LHCN-M2 (cell line): ENCODE measurements around the gene STK38L. TPM values are rescaled to one million over a fixed set of nuclear protein-coding genes. Genes with fewer than 3 reads are reported as not detected.

Source experiments
- DNase-seq: peaks from one replicate; pipeline ENCODE4 v3.0.0-alpha.2; 2012; ENCODE audit warnings: low read depth
- total RNA-seq: library from RNA; depleted of rRNA; stranded (reverse); fragments of >200 nt; gene quantifications from 2 replicates; pipeline ENCODE4 v1.2.3, GENCODE V29; 2014

Gene STK38L
- total RNA-seq, 1 experiment from 2014 or later: 9.1 TPM

DNA sequence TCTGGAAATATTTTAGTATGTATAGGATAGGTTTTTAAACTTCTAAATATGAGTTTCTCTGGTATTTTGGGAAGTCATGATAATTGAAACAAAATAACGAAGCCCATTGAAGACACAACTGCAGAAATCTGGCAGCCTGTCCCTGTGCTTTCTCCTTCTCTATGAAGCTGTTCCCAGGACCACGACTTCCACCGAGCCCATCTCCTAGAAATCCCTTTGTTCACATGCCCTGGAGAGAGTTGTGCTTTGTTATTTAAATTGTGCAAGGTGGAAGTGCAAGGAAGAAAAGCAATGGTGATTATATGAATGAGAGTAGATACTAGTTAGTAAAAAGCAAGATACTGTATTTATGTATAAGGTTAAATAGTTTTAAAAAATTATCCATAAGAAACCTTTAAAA lies 32.2 kb downstream of the STK38L start:
- DNase-seq: no peak

GRCh38 chr12:27277846-27278260 lies 33.8 kb downstream of the STK38L start:
- DNase-seq: peak; percentile 69

GRCh38 chr12:27279826-27280225 lies 35.7 kb downstream of the STK38L start:
- DNase-seq: no peak

DNA sequence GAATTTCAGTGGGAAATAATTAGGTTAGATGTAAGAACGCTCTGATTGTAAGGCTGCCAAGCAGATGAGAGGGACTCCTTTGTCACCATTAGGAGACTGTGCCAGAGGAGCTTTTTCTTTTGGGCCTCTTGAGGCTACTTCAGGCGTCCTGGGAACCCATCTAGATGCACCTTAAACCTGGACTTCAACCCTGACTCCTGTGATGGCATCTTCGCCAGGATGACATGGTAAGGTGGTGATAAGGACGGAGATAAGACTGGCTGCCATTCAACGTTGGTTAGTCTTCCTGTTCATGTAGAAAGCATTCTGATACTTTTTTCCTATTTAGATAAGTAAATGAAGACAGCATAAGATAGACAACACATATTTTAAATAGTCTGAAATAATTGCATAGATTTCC lies 36.3 kb downstream of the STK38L start:
- DNase-seq: no peak

GRCh38 chr12:27282754-27283153 lies 38.7 kb downstream of the STK38L start:
- DNase-seq: no peak

GRCh38 chr12:27284021-27284420 lies 39.9 kb downstream of the STK38L start:
- no peak for DNase-seq

DNA sequence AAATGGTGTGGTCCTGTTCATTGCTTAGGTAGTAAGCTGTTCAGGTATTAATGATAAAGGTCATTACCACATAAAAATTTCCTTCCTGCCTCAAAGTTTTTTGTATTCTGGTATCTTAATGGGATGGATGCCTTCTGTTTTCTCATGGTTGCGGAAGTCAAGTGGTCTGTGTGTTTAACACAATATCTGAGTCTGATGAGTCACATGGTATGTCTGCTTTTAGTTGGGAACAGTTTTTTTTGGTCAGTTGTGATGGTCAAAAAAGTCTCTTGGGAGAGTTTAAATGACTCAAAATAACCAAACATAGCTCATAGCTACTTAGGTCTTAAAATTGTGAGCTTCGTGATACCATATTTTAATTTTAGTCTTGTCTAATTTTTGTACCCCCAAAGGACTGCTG lies 40.7 kb downstream of the STK38L start:
- DNase-seq: peak; percentile 93

DNA sequence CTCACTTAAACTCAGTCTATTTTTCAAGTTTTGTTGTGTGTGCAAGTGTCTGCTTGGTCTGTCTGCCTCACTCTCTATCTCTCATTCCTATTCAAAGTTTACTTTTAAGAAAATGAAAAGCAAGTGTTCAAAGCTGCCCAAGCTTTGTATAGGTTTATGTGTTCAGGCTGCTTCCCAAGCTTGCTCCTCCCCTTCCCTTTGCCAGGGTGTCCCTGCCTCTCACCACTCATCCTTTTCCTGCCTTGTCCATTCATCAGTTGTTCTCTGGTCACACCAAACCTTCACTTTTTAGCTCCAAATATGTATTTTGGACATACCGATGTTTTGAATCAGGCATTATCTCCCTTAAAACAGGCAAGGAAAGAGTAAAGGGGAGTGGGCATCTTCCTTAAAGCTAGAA lies 41.3 kb downstream of the STK38L start:
- peak; percentile 36 for DNase-seq

DNA sequence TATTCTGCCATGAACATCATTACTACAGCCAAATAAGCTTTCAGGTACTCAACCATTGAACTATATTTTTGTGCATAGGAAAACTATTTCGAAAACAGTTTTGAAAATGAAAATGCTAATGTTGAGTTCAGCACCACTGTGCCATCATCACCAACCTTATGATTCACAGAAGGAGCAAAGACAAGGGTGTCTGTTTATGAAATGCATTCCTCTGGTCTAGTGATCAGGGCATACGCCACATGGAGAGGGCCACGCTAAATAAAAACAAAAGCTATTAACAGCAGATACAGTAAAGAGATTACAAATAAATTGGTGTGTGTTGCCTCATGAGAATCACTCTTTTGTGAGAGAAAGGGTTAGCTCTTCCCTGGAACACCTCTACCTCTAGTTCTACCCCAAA lies 45.3 kb downstream of the STK38L start:
- DNase-seq: no peak

DNA sequence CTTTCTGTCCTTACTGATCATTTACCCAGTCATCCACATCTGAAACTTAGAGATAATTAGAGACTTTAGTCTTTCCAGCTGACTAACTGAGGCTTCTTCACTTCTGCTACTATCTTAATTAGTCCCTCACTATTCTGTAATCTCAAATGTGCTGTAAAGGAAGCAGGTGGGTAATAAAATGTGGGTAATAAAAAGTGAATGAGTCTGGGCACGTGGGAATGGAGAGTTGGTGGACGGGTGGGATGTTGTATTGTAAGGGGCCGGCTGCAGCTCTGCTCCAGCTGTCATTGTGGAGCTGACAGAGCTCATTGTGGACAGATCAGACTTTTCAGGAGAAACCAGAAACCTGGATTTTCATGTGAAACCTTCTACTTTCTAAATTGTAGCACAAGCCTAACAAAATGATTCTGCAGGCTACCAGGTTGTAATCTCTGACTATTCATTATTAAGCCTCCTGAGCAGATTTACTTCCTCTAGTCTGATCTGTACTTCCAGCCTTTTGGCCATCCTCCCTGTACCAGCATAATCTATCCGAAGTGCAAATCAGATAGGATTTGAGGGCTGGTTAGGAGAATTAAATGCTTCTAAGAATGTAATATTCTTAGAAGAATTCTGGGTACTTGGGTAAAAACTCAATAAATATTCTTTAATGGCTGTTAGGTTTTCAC lies 46.5 kb downstream of the STK38L start:
- DNase-seq: no peak

GRCh38 chr12:27291862-27292261 lies 47.8 kb downstream of the STK38L start:
- no peak for DNase-seq

DNA sequence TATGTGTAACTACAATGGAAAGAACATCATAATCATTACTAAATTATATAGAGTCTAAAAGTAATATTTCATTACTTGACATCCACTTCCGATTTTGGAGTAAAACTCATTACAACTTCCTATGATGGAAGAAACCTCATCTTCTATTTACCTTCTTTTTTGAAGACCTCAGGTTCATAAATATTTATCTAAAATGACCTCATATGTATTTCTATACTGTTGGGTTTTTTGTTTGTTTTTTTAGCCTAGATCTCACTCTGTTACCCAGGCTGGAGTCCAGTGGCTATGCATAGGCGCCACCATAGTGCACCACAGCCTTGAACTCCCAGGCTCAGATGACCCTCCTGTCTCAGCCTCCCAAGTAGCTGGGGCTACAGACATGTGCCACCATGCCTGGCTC lies 48.6 kb downstream of the STK38L start:
- no peak for DNase-seq

DNA sequence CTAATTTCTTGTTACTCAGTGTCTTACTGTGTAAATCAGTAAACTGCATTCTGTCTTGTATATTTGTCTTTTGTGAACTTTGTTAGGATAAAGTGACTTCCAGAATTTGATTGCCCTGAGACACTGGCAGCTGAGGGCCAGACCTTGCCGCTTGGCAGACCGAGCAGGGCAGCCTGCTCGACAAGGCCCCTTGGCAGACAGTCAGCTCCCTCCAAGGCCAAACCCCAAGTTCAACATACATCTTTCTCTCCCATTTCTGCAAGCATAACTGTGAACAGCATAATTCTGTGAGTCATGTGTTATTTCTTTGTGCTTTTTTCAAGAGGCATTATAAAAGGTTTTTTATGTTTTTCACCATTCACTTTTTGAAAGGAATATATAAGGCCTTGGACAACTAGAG lies 49.4 kb downstream of the STK38L start:
- no peak for DNase-seq

DNA sequence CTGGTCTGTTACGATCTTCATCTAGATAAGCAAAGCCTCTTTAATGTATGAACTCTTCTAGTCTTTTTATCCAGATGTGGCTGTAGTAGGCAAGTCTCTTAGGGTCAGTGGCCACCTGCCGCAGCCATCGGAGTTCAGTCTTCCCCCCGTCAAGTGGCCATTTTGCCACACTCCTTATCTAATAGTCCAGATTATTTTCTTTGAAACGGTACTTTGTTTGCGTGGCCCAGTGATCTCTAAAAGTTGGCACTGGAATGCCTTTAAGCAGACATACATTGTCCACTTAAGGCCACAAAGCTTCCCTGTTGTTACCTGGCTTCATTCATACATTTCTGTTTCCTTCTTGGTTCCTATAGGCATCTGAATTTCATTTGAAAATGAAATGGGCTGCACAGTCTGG lies 52.6 kb downstream of the STK38L start:
- DNase-seq: no peak

DNA sequence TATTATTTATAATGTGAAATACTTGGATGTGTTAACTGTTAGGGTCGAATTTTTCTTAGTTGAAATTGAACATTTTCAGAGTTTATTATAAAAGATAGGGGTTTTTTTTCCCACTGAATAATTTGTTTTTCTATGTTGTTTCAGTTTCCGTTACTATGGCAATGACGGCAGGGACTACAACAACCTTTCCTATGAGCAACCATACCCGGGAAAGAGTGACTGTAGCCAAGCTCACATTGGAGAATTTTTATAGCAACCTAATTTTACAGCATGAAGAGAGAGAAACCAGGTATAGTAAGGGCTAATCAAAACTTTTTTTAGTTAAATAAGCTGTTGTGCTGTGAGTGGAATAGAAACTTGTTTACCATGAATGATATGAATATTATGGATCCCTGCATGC lies 53.5 kb downstream of the STK38L start:
- DNase-seq: no peak

- DNase-seq: no peak
Measured at GRCh38 chr12:27299102-27299501, 55.0 kb downstream of the STK38L start.

DNA sequence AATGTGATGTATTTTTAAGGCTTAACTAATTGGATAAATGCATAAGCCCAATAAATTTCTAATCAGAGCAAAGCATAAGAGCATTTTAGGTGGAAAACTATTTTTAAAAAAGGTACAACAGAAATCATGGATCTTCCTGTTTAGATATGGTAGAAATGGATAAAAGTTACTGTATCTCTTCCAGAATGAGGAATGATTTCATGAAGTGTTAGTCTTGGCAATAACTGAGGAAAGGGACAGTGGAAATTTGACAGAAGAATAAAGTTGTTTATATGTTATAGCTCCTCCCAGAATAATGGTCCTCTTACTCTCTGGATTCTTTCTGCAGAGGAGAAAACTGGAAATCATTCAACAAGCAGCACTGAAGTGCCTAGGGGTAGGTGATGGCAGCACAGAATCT lies 56.1 kb downstream of the STK38L start:
- DNase-seq: no peak

DNA sequence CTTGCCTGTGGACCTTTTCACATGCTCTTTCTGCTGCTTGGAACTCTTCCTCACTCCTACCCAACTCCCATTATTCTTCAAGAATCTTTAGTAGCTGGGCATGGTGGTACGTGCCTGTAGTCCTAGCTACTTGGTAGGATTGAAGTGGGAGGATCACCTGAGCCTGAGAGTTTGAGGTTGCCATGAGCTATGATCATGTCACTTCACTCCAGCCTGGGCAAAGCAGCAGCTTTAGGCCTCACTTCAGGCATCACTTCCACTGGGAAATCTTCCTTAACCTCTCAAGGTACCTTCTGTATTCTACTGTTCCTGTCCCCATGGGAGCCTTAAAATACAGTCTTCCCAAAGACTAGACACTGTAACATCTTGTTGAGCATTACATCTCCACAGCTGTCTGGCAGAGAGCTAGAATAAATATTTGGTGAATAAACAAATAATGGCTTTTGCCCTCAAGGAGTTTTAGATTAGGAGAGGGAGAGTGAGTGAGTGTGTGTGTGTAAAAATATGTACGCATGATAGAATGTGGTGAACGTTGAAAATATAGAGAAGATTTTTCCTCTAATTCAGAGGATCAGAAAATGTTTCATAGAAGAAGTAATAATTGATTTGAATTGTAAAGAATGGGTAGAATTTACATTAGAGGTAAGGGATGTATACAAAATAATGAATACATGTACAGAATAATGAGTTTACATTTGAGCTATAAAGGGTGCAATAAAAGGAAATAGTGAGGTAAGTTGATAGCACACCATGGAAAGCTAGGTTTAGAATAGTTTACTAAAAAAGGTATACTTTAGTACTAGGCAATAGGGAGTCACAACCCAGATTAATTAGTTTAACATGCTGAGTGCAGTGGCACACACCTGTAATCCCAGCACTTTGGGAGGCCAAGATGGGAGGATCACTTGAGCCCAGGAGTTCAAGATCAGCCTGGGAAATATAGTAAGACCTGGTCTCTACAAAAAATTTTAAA lies 59.3 kb downstream of the STK38L start:
- no peak for DNase-seq

DNA sequence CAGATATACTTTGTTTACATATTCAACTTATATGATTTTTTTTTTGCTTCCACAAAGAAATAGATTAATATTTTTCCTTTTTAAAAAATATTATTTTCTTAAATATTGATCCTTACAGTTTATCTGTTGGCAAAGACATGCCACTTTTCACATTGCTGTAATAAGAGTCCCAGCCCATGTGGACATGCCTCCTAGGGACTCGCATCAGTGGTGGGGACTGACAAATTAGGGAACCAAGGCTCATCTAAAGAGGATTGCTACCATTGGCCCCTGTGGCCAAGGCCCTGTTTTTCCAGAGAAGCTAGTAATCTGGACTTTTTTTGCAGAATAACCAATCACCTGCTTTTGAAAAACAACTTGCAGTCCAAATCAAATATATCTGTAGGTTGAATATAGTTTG lies 60.8 kb downstream of the STK38L start:
- DNase-seq: no peak

DNA sequence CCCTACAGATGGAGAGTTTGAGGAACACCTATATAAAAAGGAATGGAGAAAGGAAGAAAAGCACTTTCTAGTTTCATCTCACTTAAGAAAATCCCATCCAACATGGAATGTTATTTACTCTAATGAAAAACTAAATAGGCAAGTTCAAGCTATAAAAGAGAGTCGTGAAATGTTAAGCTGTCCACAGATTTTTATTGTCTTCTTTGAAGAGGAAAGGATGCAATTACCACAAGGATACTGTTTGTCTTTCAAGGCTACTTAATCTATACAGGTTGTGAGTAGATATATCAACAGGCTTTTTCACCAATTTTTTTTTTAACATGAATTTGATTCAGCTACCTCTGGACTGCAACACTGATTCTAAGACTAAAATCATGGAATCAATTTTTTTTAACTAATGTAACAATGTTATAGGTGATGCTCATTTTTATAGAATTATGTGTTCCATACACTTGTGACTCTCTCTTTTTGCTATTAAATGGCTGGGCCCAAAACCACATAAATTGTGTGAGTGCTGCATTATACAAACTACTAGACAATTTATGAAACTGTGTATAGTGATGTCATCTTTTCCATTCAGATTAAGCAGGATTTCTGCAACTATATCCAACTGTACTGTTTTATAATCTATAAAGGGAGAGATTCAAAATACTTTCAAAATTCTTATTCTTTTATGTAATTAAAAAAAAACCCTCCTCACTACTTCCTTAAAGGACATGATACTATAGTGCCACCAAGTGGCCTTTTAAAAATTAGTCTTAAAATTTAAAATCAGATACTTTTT lies 61.8 kb downstream of the STK38L start:
- DNase-seq: peak; percentile 42

DNA sequence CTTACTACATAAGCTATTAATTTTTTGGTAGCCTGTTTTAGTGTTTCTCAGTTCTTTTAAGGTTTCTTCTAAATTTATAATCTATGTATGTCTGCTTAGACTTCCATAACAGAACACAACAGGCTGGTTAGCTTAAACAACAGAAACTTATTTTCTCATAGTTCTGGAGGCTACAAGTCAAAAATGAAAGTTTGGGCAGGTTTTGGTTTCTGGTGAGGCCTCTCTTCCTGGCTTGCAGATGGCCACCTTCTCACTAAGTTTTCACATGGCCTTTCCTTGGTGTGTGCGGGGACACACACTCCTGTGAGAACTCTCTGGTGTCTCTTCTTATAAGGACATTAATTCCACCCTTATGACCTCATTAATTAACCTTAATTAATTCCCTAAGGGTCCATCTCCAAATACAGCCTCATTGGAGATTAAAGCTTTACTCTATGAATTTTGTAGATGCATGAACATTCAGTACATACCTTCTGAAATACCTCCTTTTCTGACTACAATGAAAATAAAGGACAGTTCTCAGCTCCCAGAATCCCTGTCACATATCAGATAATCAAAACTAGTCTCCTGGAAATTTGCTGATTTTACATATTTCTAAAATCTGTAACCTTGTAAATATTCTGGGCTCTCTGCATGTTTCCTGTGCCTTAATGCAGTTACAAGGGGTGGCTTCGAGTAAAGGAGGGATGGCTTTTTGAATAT lies 65.4 kb downstream of the STK38L start:
- DNase-seq: no peak

DNA sequence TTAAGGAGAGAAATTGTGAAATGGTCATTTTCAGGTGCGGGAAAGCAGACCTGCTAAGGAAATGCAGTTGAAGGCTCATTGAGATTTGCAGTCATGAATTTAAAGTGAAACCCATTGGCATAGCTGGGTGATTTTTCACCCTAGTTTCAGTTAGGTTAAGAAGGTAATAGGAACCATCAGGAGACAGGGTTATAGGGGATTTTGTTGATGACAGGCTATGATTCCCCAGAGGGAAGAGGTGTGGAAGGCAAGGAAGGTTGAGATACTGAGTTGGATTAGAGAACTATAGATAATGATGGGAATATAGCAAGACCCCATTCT lies 65.9 kb downstream of the STK38L start:
- no peak for DNase-seq
